Astrocyte (in vitro differentiated cells and primary cell): Measurements from ENCODE around the gene TTL. TPM values are rescaled to one million over a fixed set of nuclear protein-coding genes. Genes with fewer than 3 reads are reported as not detected.
"Not testable (repeated sequence)": the region's sequence is repeated elsewhere in the genome, so short reads cannot be mapped to it uniquely, and the experiment has no call there.

Experiments used
- DNase-seq: peaks from one replicate; pipeline ENCODE4 v3.0.0-alpha.2; 2010; ENCODE audit warnings: low read depth
- FAIRE-seq: peaks from 2 replicates; lab custom pipeline; 2011; peaks lifted over from hg19 to GRCh38; lab: Jason Lieb, UNC
- H2AFZ ChIP-seq: 2 replicates; pipeline ENCODE4 v1.6.0; 2012; ENCODE audit warnings: low read depth, low read length, inconsistent platforms
- H3K27ac ChIP-seq: 2 replicates; pipeline ENCODE4 v1.5.1; 2011; ENCODE audit warnings: low read depth, low read length, inconsistent platforms
- H3K27me3 ChIP-seq: 2 replicates; pipeline ENCODE4 v1.6.0; 2011; ENCODE audit warnings: low read length, inconsistent platforms; ENCODE audit not compliant: insufficient read depth
- H3K36me3 ChIP-seq: 2 replicates; pipeline ENCODE4 v1.5.1; 2011; ENCODE audit warnings: low read length, inconsistent platforms; ENCODE audit not compliant: insufficient read depth
- H3K4me1 ChIP-seq: 2 replicates; pipeline ENCODE4 v1.5.1; 2011; ENCODE audit warnings: low read length, inconsistent platforms; ENCODE audit not compliant: insufficient read depth
- H3K4me2 ChIP-seq: 2 replicates; pipeline ENCODE4 v1.6.0; 2012; ENCODE audit warnings: low read length, inconsistent platforms
- H3K4me3 ChIP-seq: 2 replicates; pipeline ENCODE4 v1.5.1; 2011; ENCODE audit warnings: low read depth, mild to moderate bottlenecking, low read length, inconsistent platforms; ENCODE audit not compliant: insufficient read depth
- H3K79me2 ChIP-seq: 2 replicates; pipeline ENCODE4 v1.6.0; 2012; ENCODE audit warnings: mild to moderate bottlenecking, low read length, inconsistent platforms; ENCODE audit not compliant: insufficient read depth
- H3K9ac ChIP-seq: 2 replicates; pipeline ENCODE4 v1.6.0; 2012; ENCODE audit warnings: mild to moderate bottlenecking, low read length, inconsistent platforms
- H3K9me3 ChIP-seq: 2 replicates; pipeline ENCODE4 v1.5.1; 2012; ENCODE audit warnings: low read depth, mild to moderate bottlenecking, low read length, inconsistent platforms; ENCODE audit not compliant: insufficient read depth
- H4K20me1 ChIP-seq: 2 replicates; pipeline ENCODE4 v1.6.0; 2012; ENCODE audit warnings: low read length, inconsistent platforms; ENCODE audit not compliant: insufficient read depth
- H3K27ac Mint-ChIP-seq: one replicate; pipeline ENCODE4 v1.8.0; 2021; ENCODE audit warnings: mild to moderate bottlenecking, mixed read lengths; ENCODE audit not compliant: unreplicated experiment
- H3K27me3 Mint-ChIP-seq: one replicate; pipeline ENCODE4 v1.8.0; 2021; ENCODE audit warnings: low read depth, mixed read lengths; ENCODE audit not compliant: unreplicated experiment
- H3K36me3 Mint-ChIP-seq: one replicate; pipeline ENCODE4 v1.8.0; 2021; ENCODE audit warnings: low read depth, mixed read lengths; ENCODE audit not compliant: unreplicated experiment
- H3K4me1 Mint-ChIP-seq: one replicate; pipeline ENCODE4 v1.8.0; 2021; ENCODE audit warnings: low read depth, mixed read lengths; ENCODE audit not compliant: unreplicated experiment
- H3K4me3 Mint-ChIP-seq: one replicate; pipeline ENCODE4 v1.8.0; 2021; ENCODE audit warnings: mild to moderate bottlenecking, moderate library complexity, mixed read lengths; ENCODE audit not compliant: unreplicated experiment
- H3K9me3 Mint-ChIP-seq: one replicate; pipeline ENCODE4 v1.8.0; 2021; ENCODE audit warnings: mild to moderate bottlenecking, mixed read lengths; ENCODE audit not compliant: unreplicated experiment
- total RNA-seq: library from RNA; stranded (reverse); gene quantifications from 2 replicates; pipeline ENCODE4 v1.2.1, GENCODE V29; 2021

The TTL gene
- total RNA-seq, 1 donor from 2014 or later = 58.1 TPM

GRCh38 chr2:112436993-112437392 lies 45.0 kb upstream of the TTL start:
- not testable (repeated sequence) for H3K27ac Mint-ChIP-seq, FAIRE-seq, H3K79me2 ChIP-seq, H3K27me3 ChIP-seq, H3K4me1 ChIP-seq, DNase-seq, H3K4me3 Mint-ChIP-seq, H2AFZ ChIP-seq, H3K4me1 Mint-ChIP-seq, H3K9me3 ChIP-seq, H3K36me3 ChIP-seq, H3K9me3 Mint-ChIP-seq, H3K27me3 Mint-ChIP-seq, H3K9ac ChIP-seq, H3K4me2 ChIP-seq, H3K36me3 Mint-ChIP-seq, H4K20me1 ChIP-seq, H3K4me3 ChIP-seq, H3K27ac ChIP-seq

GRCh38 chr2:112437405-112437831 lies 44.5 kb upstream of the TTL start:
- H3K36me3 Mint-ChIP-seq, DNase-seq: not testable (repeated sequence)

GRCh38 chr2:112438603-112439261 lies 43.2 kb upstream of the TTL start:
- H3K4me2 ChIP-seq, H3K27me3 Mint-ChIP-seq, H3K79me2 ChIP-seq, H3K9me3 Mint-ChIP-seq, H3K36me3 ChIP-seq, H3K4me1 Mint-ChIP-seq, DNase-seq, H3K4me3 Mint-ChIP-seq, H3K4me1 ChIP-seq, H3K27me3 ChIP-seq, H3K27ac ChIP-seq, H2AFZ ChIP-seq, FAIRE-seq, H3K27ac Mint-ChIP-seq, H3K9me3 ChIP-seq, H4K20me1 ChIP-seq, H3K4me3 ChIP-seq, H3K9ac ChIP-seq, H3K36me3 Mint-ChIP-seq: not testable (repeated sequence)

More at GRCh38 chr2:112437405-112437831, 44.5 kb upstream of the TTL start:
- H3K9me3 Mint-ChIP-seq, H3K9me3 ChIP-seq, H3K27ac Mint-ChIP-seq, H3K4me1 ChIP-seq, H3K4me3 ChIP-seq, H3K36me3 ChIP-seq, H4K20me1 ChIP-seq, H3K27me3 Mint-ChIP-seq, H3K9ac ChIP-seq, FAIRE-seq, H3K79me2 ChIP-seq, H3K4me1 Mint-ChIP-seq, H2AFZ ChIP-seq, H3K27ac ChIP-seq, H3K27me3 ChIP-seq, H3K4me3 Mint-ChIP-seq, H3K4me2 ChIP-seq: not testable (repeated sequence)

GRCh38 chr2:112444256-112444655 lies 37.7 kb upstream of the TTL start:
- not testable (repeated sequence) for H3K36me3 Mint-ChIP-seq, H3K4me2 ChIP-seq, H3K4me3 ChIP-seq, H3K79me2 ChIP-seq, H3K9me3 Mint-ChIP-seq, FAIRE-seq, H3K9ac ChIP-seq, H2AFZ ChIP-seq, H3K4me1 ChIP-seq, H4K20me1 ChIP-seq, H3K4me3 Mint-ChIP-seq, H3K27me3 Mint-ChIP-seq, H3K27ac ChIP-seq, H3K27me3 ChIP-seq, H3K27ac Mint-ChIP-seq, H3K9me3 ChIP-seq, H3K36me3 ChIP-seq, H3K4me1 Mint-ChIP-seq, DNase-seq
